Neural progenitor cell (in vitro differentiated cells): ENCODE measurements around the gene COL6A5.

ENCODE experiments used
- CTCF ChIP-seq: fragments of 200-600 bp; sonication (generic); IDR thresholded peaks from 2 replicates; pipeline ENCODE4 v1.5.1; 2017; ENCODE audit warnings: antibody characterized with exemption, mild to moderate bottlenecking
- EZH2phosphoT487 ChIP-seq: fragments of 200-600 bp; sonication (generic); IDR thresholded peaks from 2 replicates; pipeline ENCODE4 v1.6.1; 2017; ENCODE audit warnings: antibody characterized with exemption

- TF ChIP-seq CTCF (no peak), EZH2phosphoT487 (no peak)
These were observed 170.3 kb downstream of the COL6A5 start for GRCh38 chr3:130515755-130516154.
